Liver (tissue), 9 donors: ENCODE data around the gene DAPK2. TPM values are rescaled to one million over a fixed set of nuclear protein-coding genes. Genes with fewer than 3 reads are reported as not detected.

Source experiments
- DNase-seq: peaks from one replicate; pipeline ENCODE4 v3.0.0-alpha.2; 2017; ENCODE audit warnings: low spot score
- H3K27ac ChIP-seq, 2 donors: one replicate each; pipeline ENCODE4 v1.7.0; 2013; ENCODE audit warnings: inconsistent platforms in 2 of 2, low read length in 2 of 2, control low read depth in 1 of 2, low read depth in 1 of 2, mild to moderate bottlenecking in 1 of 2
- H3K27me3 ChIP-seq, 4 donors: one replicate each; pipeline versions ENCODE4 v1.6.1 to v1.7.0; 2013; ENCODE audit warnings: low read length in 3 of 4, inconsistent platforms in 1 of 4, mild to moderate bottlenecking in 1 of 4, moderate library complexity in 1 of 4; ENCODE audit not compliant: control insufficient read depth in 4 of 4, insufficient read depth in 4 of 4
- H3K36me3 ChIP-seq, 4 donors: one replicate each; pipeline versions ENCODE4 v1.6.1 to v1.7.0; 2013; ENCODE audit warnings: low read length in 3 of 4, mild to moderate bottlenecking in 3 of 4, low read depth in 1 of 4, moderate library complexity in 1 of 4; ENCODE audit not compliant: control insufficient read depth in 4 of 4, insufficient read depth in 3 of 4
- H3K4me1 ChIP-seq, 4 donors: one replicate each; pipeline versions ENCODE4 v1.6.1 to v1.7.0; 2013; ENCODE audit warnings: low read length in 3 of 4, mild to moderate bottlenecking in 3 of 4, moderate library complexity in 1 of 4; ENCODE audit not compliant: control insufficient read depth in 4 of 4, insufficient read depth in 4 of 4
- H3K4me3 ChIP-seq, 3 donors: one replicate each; pipeline versions ENCODE4 v1.6.1 to v1.7.0; 2013; ENCODE audit warnings: low read length in 3 of 3, control low read depth in 1 of 3, low read depth in 1 of 3, mild to moderate bottlenecking in 1 of 3
- H3K9ac ChIP-seq, 2 donors: one replicate each; pipeline ENCODE4 v1.7.0; 2013; ENCODE audit warnings: low read length in 2 of 2, mild to moderate bottlenecking in 2 of 2, moderate library complexity in 2 of 2, control low read depth in 1 of 2, low read depth in 1 of 2
- H3K9me3 ChIP-seq, 4 donors: one replicate each; pipeline versions ENCODE4 v1.6.1 to v1.7.0; 2013; ENCODE audit warnings: low read length in 3 of 4; ENCODE audit not compliant: control insufficient read depth in 4 of 4
- ATF3 ChIP-seq: IDR thresholded peaks from 2 replicates; pipeline ENCODE4 v1.6.1; 2016; ENCODE audit warnings: antibody characterized with exemption
- CTCF ChIP-seq: fragments of 150-350 bp; IDR thresholded peaks from 2 replicates; pipeline ENCODE4 v1.5.1; 2017; ENCODE audit warnings: improper control_type of control experiment, low read depth, low read length; ENCODE audit not compliant: missing input control
- EGR1 ChIP-seq, 2 donors: IDR thresholded peaks; 2 replicates each; pipeline ENCODE4 v1.6.1; 2016 to 2018; ENCODE audit warnings: antibody characterized with exemption in 2 of 2, low read depth in 2 of 2
- FOXA1 ChIP-seq: IDR thresholded peaks from 2 replicates; pipeline ENCODE4 v1.6.1; 2016; ENCODE audit warnings: antibody characterized with exemption
- FOXA2 ChIP-seq: IDR thresholded peaks from 2 replicates; pipeline ENCODE4 v1.6.1; 2016; ENCODE audit warnings: antibody characterized with exemption
- GABPA ChIP-seq, 2 donors: IDR thresholded peaks in 1 of 2; conservative IDR thresholded peaks in 1 of 2; 2 replicates each; pipeline ENCODE4 v1.6.1; 2016; ENCODE audit warnings: antibody characterized with exemption in 2 of 2, mild to moderate bottlenecking in 1 of 2, moderate library complexity in 1 of 2
- HNF4A ChIP-seq, 2 donors: conservative IDR thresholded peaks; 2 replicates each; pipeline ENCODE4 v1.6.1; 2016; ENCODE audit warnings: antibody characterized with exemption in 2 of 2, mild to moderate bottlenecking in 2 of 2
- HNF4G ChIP-seq: IDR thresholded peaks from 2 replicates; pipeline ENCODE4 v1.6.1; 2016; ENCODE audit warnings: antibody characterized with exemption
- JUND ChIP-seq, 2 donors: IDR thresholded peaks; 2 replicates each; pipeline ENCODE4 v1.6.1; 2016; ENCODE audit warnings: antibody characterized with exemption in 2 of 2
- MAX ChIP-seq: IDR thresholded peaks from 2 replicates; pipeline ENCODE4 v1.6.1; 2016; ENCODE audit warnings: antibody characterized with exemption
- NR2F2 ChIP-seq: IDR thresholded peaks from 2 replicates; pipeline ENCODE4 v1.6.1; 2016; ENCODE audit warnings: antibody characterized with exemption
- RAD21 ChIP-seq, 2 donors: IDR thresholded peaks; 2 replicates each; pipeline ENCODE4 v1.6.1; 2016; ENCODE audit warnings: antibody characterized with exemption in 2 of 2, mild to moderate bottlenecking in 2 of 2
- REST ChIP-seq: IDR thresholded peaks from 2 replicates; pipeline ENCODE4 v1.6.1; 2016; ENCODE audit warnings: antibody characterized with exemption, mild to moderate bottlenecking
- RXRA ChIP-seq, 2 donors: IDR thresholded peaks; 2 replicates each; pipeline ENCODE4 v1.6.1; 2017 to 2018; ENCODE audit warnings: antibody characterized with exemption in 2 of 2, mild to moderate bottlenecking in 1 of 2
- SP1 ChIP-seq: IDR thresholded peaks from 2 replicates; pipeline ENCODE4 v1.6.1; 2018; ENCODE audit warnings: antibody characterized with exemption, mild to moderate bottlenecking
- TAF1 ChIP-seq: conservative IDR thresholded peaks from 2 replicates; pipeline ENCODE4 v1.6.1; 2016; ENCODE audit warnings: antibody characterized with exemption, mild to moderate bottlenecking
- YY1 ChIP-seq: IDR thresholded peaks from 2 replicates; pipeline ENCODE4 v1.6.1; 2016; ENCODE audit warnings: antibody characterized with exemption, mild to moderate bottlenecking
- ZBTB33 ChIP-seq: IDR thresholded peaks from 2 replicates; pipeline ENCODE4 v1.6.1; 2016; ENCODE audit warnings: antibody characterized with exemption
- WGBS: extraction: QIAGEN DNeasy Blood & Tissue Kit; methylation state at CpG from one replicate; pipeline ENCODE4 v1.1.7; 2013; 5-methylcytosine and 5-hydroxymethylcytosine counted together
- polyA plus RNA-seq, 2 donors: library from polyadenylated mRNA; stranded (reverse) in 1 of 2; unstranded in 1 of 2; fragments of 200-250 nt in 1 of 2; fragments of >200 nt in 1 of 2; fragmentation: Nextera tagmentation in 1 of 2; extraction: Ambion mirVana in 1 of 2; gene quantifications; one replicate each; pipeline versions ENCODE4 v1.2.1 to v1.2.3, GENCODE V29; 2013 to 2015
- total RNA-seq, 2 donors: library from RNA; depleted of rRNA; stranded (reverse); fragments of >200 nt; gene quantifications; one replicate each; pipeline ENCODE4 v1.2.3, GENCODE V29; 2014
- donor health status: healthy.
- donor health status: healthy.
- donor health status: healthy.
- donor health status: healthy.
- donor health status: healthy.

The DAPK2 gene
- total and polyA plus RNA-seq, 4 donors = 1.0 to 3.6 (median 1.1) TPM

- TF ChIP-seq ZBTB33 (no peak), GABPA (IDR thresholded peaks at IDR 0.05 in 1 of 2, conservative IDR thresholded peaks at IDR 0.05 in 1 of 2) (no peak), RXRA (IDR thresholded peaks at IDR 0.05) (no peak), TAF1 (no peak), JUND (IDR thresholded peaks at IDR 0.05) (no peak), SP1 (no peak), HNF4A (conservative IDR thresholded peaks at IDR 0.05) (no peak), NR2F2 (no peak), YY1 (no peak), FOXA1 (no peak), RAD21 (IDR thresholded peaks at IDR 0.05) (no peak)
Observed at GRCh38 chr15:64008177-64008576, 38.1 kb downstream of the DAPK2 start (continued).

GRCh38 chr15:64006642-64007041 lies 39.6 kb downstream of the DAPK2 start:
- 89% methylated on average over 3 of the region's 3 CpGs for WGBS
- no peak for DNase-seq
- no peak overlapping the region for H3K9ac ChIP-seq

More at GRCh38 chr15:64006642-64007041, 39.6 kb downstream of the DAPK2 start:
- H3K4me3 ChIP-seq = no peak overlapping the region
- H3K27me3 ChIP-seq = no peaks in the 10 kb centered on the region
- H3K27ac ChIP-seq = no peak overlapping the region
- no peaks in the 10 kb centered on the region for H3K4me1 ChIP-seq
- no peaks in the 10 kb centered on the region for H3K36me3 ChIP-seq
- TF ChIP-seq EGR1 (IDR thresholded peaks at IDR 0.05; ENCODE audit: low read depth in 2 of 2) = no peak
- no peak for TF ChIP-seq FOXA1
- no peak for TF ChIP-seq FOXA2
- TF ChIP-seq NR2F2 = no peak
- no peak for TF ChIP-seq MAX
- TF ChIP-seq HNF4A (conservative IDR thresholded peaks at IDR 0.05) = no peak
- no peak for TF ChIP-seq CTCF
- no peak for TF ChIP-seq SP1
- no peak for TF ChIP-seq JUND (IDR thresholded peaks at IDR 0.05)
- no peak for TF ChIP-seq REST
- TF ChIP-seq TAF1 = no peak
- TF ChIP-seq HNF4G = no peak
- TF ChIP-seq RAD21 (IDR thresholded peaks at IDR 0.05) = no peak
- TF ChIP-seq ZBTB33 = no peak
- TF ChIP-seq ATF3 = no peak
- no peak for TF ChIP-seq RXRA (IDR thresholded peaks at IDR 0.05)
- no peak for TF ChIP-seq YY1
- TF ChIP-seq GABPA (IDR thresholded peaks at IDR 0.05 in 1 of 2, conservative IDR thresholded peaks at IDR 0.05 in 1 of 2) = no peak
- H3K9me3 ChIP-seq = no peaks in the 10 kb centered on the region
